HUES6 (cell line): ENCODE results near the gene ISL2.

ENCODE experiments used
- H3K27ac ChIP-seq: 2 replicates; pipeline ENCODE4 v1.7.0; 2013; ENCODE audit warnings: low read depth, mild to moderate bottlenecking, low read length, inconsistent platforms
- H3K27me3 ChIP-seq: 2 replicates; pipeline ENCODE4 v1.6.1; 2013; ENCODE audit warnings: low read length; ENCODE audit not compliant: control insufficient read depth, insufficient read depth
- H3K36me3 ChIP-seq: 2 replicates; pipeline ENCODE4 v1.6.1; 2013; ENCODE audit warnings: low read length; ENCODE audit not compliant: control insufficient read depth, insufficient read depth
- H3K4me1 ChIP-seq: 2 replicates; pipeline ENCODE4 v1.6.1; 2013; ENCODE audit warnings: low read length; ENCODE audit not compliant: control insufficient read depth, insufficient read depth
- H3K4me3 ChIP-seq: 2 replicates; pipeline ENCODE4 v1.5.1; 2013; ENCODE audit warnings: low read depth, low read length
- H3K9ac ChIP-seq: one replicate; pipeline ENCODE4 v1.6.1; 2013; ENCODE audit warnings: mild to moderate bottlenecking, low read length
- H3K9me3 ChIP-seq: 2 replicates; pipeline ENCODE4 v1.6.1; 2013; ENCODE audit warnings: low read depth, low read length; ENCODE audit not compliant: control insufficient read depth, insufficient read depth

Gene ISL2

GRCh38 chr15:76359152-76359551, 22.6 kb downstream of the ISL2 start:
- no peak overlapping the region for H3K27ac ChIP-seq
- no peaks in the 10 kb centered on the region for H3K27me3 ChIP-seq
- H3K36me3 ChIP-seq, result no peaks in the 10 kb centered on the region
- H3K4me3 ChIP-seq, result no peak overlapping the region
- H3K9me3 ChIP-seq, result no peaks in the 10 kb centered on the region
- H3K9ac ChIP-seq, result no peak overlapping the region
- no peaks in the 10 kb centered on the region for H3K4me1 ChIP-seq

DNA sequence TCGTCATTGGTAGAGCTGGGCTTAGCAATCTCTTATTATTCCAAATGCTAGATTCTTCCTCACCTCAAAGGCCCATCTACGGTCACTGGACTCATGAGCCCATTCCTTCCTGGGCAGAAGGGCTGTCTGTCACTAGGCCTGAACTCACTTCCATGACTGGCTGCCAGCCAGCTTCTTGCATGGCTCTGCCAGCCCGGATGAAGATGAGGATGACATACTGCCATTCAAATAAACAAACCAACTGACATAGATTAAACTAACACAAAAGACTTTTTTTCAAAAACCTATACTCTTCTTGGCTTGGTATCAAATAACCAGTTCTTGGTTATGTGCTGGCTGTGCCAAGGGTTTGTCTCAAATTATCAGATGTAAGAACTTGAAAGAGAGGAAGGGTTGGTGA, 23.8 kb downstream of the ISL2 start:
- no peak overlapping the region for H3K4me3 ChIP-seq
- no peaks in the 10 kb centered on the region for H3K9me3 ChIP-seq
- no peak overlapping the region for H3K27ac ChIP-seq

DNA sequence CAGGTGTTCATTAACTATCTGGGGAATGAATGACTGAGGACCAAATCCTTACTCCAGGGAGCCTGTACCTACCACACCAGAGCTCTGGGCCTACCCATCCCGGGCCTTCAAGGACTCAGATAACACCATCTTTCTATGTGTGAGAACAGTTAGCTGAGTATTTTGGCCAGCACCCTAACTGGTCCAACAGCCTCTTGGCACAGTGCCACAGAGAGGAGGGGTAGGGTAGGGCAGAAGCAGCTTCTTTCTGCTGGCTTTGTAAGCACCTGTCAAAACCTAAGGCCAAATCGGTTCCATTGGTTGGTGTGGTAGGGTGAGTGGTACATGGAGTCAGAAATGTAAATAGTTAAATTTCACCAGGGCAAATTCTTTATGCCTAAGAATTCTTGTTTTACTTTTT, 26.7 kb downstream of the ISL2 start:
- no peaks in the 10 kb centered on the region for H3K9me3 ChIP-seq
- H3K4me1 ChIP-seq, result no peaks in the 10 kb centered on the region; the same call in 1 of the 2 replicates
- no peaks in the 10 kb centered on the region for H3K36me3 ChIP-seq
- H3K27ac ChIP-seq, result no peak overlapping the region
- no peak overlapping the region for H3K9ac ChIP-seq
- H3K27me3 ChIP-seq, result no peaks in the 10 kb centered on the region
- no peak overlapping the region for H3K4me3 ChIP-seq

More for the DNA sequence above, 23.8 kb downstream of the ISL2 start:
- no peaks in the 10 kb centered on the region for H3K4me1 ChIP-seq
- no peaks in the 10 kb centered on the region for H3K27me3 ChIP-seq
- H3K36me3 ChIP-seq, result no peaks in the 10 kb centered on the region
- H3K9ac ChIP-seq, result no peak overlapping the region

- Histone ChIP-seq H3K9ac (no peak overlapping the region), H3K4me3 (no peak overlapping the region), H3K36me3 (no peaks in the 10 kb centered on the region), H3K27ac (no peak overlapping the region), H3K4me1 (no peaks in the 10 kb centered on the region; the same call in 1 of the 2 replicates), H3K9me3 (no peaks in the 10 kb centered on the region), H3K27me3 (no peaks in the 10 kb centered on the region)
Measured at GRCh38 chr15:76366714-76367113, 30.1 kb downstream of the ISL2 start.

- no peaks in the 10 kb centered on the region for H3K36me3 ChIP-seq
Measured at GRCh38 chr15:76368122-76368621, 31.6 kb downstream of the ISL2 start.

DNA sequence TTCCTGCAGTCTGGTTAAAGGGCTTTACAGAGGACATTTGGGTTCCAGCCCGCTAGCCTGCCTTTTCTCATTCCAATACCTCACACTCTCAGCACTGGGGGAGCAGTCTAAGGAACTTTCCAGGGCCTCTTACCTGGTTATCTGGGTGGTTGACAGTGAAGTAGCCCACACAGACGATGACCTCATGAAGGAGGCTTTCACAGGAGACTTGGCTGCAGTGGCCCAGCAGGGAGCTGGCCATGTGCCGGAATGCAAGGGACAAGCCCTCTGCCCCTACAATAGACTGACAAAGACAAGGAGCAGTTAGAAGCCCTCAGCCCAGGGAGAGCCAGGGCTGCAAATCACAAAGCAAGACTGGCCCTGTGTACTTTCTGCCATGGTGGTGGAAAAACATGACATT, 39.5 kb downstream of the ISL2 start:
- Histone ChIP-seq H3K27me3 (no peaks in the 10 kb centered on the region), H3K27ac (no peak overlapping the region), H3K9ac (no peak overlapping the region), H3K36me3 (no peaks in the 10 kb centered on the region), H3K9me3 (no peaks in the 10 kb centered on the region), H3K4me1 (peaks cover 10% of the 10 kb centered on the region), H3K4me3 (no peak overlapping the region)

More at GRCh38 chr15:76368122-76368621, 31.6 kb downstream of the ISL2 start:
- no peak overlapping the region for H3K4me3 ChIP-seq
- no peak overlapping the region for H3K9ac ChIP-seq
- H3K27me3 ChIP-seq, result no peaks in the 10 kb centered on the region
- no peak overlapping the region for H3K27ac ChIP-seq
- no peaks in the 10 kb centered on the region for H3K9me3 ChIP-seq
- no peaks in the 10 kb centered on the region; the same call in 1 of the 2 replicates for H3K4me1 ChIP-seq

GRCh38 chr15:76376816-76377215, 40.2 kb downstream of the ISL2 start:
- Histone ChIP-seq H3K27ac (no peak overlapping the region), H3K27me3 (no peaks in the 10 kb centered on the region)

GRCh38 chr15:76377217-76377616, 40.6 kb downstream of the ISL2 start:
- H3K4me3 ChIP-seq, result no peak overlapping the region
- no peak overlapping the region for H3K27ac ChIP-seq
- H3K9ac ChIP-seq, result no peak overlapping the region

More at GRCh38 chr15:76376816-76377215, 40.2 kb downstream of the ISL2 start:
- Histone ChIP-seq H3K4me1 (peaks cover 10% of the 10 kb centered on the region), H3K9ac (no peak overlapping the region), H3K9me3 (no peaks in the 10 kb centered on the region), H3K36me3 (no peaks in the 10 kb centered on the region), H3K4me3 (no peak overlapping the region)

GRCh38 chr15:76377751-76378150, 41.2 kb downstream of the ISL2 start:
- no peaks in the 10 kb centered on the region for H3K27me3 ChIP-seq
- peaks cover 10% of the 10 kb centered on the region for H3K4me1 ChIP-seq
- H3K9ac ChIP-seq, result no peak overlapping the region
- no peaks in the 10 kb centered on the region for H3K9me3 ChIP-seq
- H3K36me3 ChIP-seq, result no peaks in the 10 kb centered on the region
- H3K4me3 ChIP-seq, result no peak overlapping the region
- H3K27ac ChIP-seq, result no peak overlapping the region

More at GRCh38 chr15:76377217-76377616, 40.6 kb downstream of the ISL2 start:
- Histone ChIP-seq H3K27me3 (no peaks in the 10 kb centered on the region), H3K9me3 (no peaks in the 10 kb centered on the region), H3K36me3 (no peaks in the 10 kb centered on the region), H3K4me1 (peaks cover 10% of the 10 kb centered on the region)

DNA sequence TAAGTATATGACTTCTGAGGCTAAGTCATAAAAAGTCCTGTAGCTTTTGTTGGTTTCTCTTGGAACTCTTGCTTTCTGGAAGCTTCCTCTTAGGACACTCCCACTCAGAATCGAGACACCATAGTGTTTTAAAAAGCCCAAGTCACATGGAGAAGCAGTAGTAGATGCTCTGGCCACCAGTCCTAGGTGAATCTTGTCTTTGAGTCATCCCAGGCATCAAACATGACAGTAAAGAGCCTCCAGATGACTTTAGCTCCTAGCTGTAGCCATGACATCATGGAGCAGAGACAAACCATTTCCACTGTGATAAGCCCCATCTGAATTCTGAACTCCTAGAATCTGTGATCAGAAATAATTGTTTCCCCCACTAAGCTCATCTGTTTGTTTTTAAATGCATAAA, 42.1 kb downstream of the ISL2 start:
- no peak overlapping the region for H3K27ac ChIP-seq
- H3K27me3 ChIP-seq, result no peaks in the 10 kb centered on the region
- no peak overlapping the region for H3K9ac ChIP-seq
- H3K4me3 ChIP-seq, result no peak overlapping the region
- H3K4me1 ChIP-seq, result peaks cover 10% of the 10 kb centered on the region
- H3K9me3 ChIP-seq, result no peaks in the 10 kb centered on the region
- H3K36me3 ChIP-seq, result no peaks in the 10 kb centered on the region

DNA sequence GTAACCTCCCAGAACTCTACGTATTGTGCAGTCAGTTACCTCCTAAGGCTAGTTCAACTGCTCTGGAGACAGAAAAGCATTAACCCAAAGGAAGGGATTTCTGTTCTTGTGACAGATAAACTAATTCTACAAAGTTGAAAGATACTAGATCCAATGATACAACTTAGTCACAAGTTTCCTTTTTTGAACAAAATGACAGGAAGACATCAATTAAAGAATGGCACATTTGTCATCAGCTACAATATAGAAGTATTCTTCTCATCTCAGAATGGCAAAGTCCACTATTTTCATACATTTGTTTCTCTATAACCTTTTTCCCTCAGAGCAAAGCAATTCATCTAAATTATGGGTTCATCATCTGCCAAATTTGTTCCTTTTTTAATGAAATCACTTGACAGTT, 43.7 kb downstream of the ISL2 start:
- Histone ChIP-seq H3K4me3 (no peak overlapping the region), H3K27ac (no peak overlapping the region), H3K4me1 (peaks cover 10% of the 10 kb centered on the region), H3K36me3 (no peaks in the 10 kb centered on the region), H3K27me3 (no peaks in the 10 kb centered on the region), H3K9ac (no peak overlapping the region), H3K9me3 (no peaks in the 10 kb centered on the region)

DNA sequence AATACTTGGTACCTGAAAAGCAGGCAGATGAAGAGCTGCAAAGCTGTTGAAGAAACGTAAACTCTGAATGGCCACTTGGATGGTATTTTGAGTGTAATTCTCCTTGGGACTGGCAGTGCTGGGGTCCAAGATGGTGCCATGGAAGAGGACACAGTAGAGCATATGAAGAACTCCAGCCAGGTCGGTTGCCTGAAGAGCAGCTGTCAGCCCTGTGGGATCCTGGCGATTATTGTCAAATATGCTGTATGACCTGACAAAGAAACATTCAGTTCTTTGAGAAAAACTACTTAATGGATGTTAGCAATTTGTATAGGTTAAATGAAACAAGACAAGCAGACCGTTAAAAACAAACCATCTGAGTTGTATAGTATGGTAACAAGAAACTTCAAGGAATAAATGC, 44.8 kb downstream of the ISL2 start:
- peaks cover 5% of the 10 kb centered on the region for H3K4me1 ChIP-seq
- no peaks in the 10 kb centered on the region for H3K9me3 ChIP-seq
- no peaks in the 10 kb centered on the region for H3K36me3 ChIP-seq
- no peak overlapping the region for H3K27ac ChIP-seq
- no peak overlapping the region for H3K4me3 ChIP-seq
- no peak overlapping the region for H3K9ac ChIP-seq
- no peaks in the 10 kb centered on the region for H3K27me3 ChIP-seq
